Stimulated activated CD4-positive, alpha-beta T cell treated with anti-CD3 and anti-CD28 coated beads, TNF-alpha, amount 100 ng/mL, for 24 hours (primary cell): ENCODE results near the gene DCC.

Source experiments
- DNase-seq, 3 experiments: peaks; one replicate each; pipeline ENCODE4 v3.0.0-alpha.2; 2020; ENCODE audit warnings: low read depth in 3 of 3

Gene DCC

GRCh38 chr18:52813635-52814416 is 473.8 kb downstream of the DCC start:
- no peak for DNase-seq

- DNase-seq: no peak
Measured at GRCh38 chr18:52815651-52816050, 475.7 kb downstream of the DCC start.

GRCh38 chr18:52816121-52816520 is 476.1 kb downstream of the DCC start:
- no peak for DNase-seq

GRCh38 chr18:52822160-52822559 is 482.2 kb downstream of the DCC start:
- no peak for DNase-seq

GRCh38 chr18:52824126-52824525 is 484.1 kb downstream of the DCC start:
- no peak for DNase-seq

- DNase-seq: no peak
Measured at GRCh38 chr18:52826994-52827393, 487.0 kb downstream of the DCC start.

- DNase-seq: no peak
Measured at GRCh38 chr18:52829320-52829719, 489.3 kb downstream of the DCC start.

GRCh38 chr18:52829876-52830405 is 489.9 kb downstream of the DCC start:
- no peak for DNase-seq

- DNase-seq: no peak
Measured at GRCh38 chr18:52844323-52844722, 504.3 kb downstream of the DCC start.

- DNase-seq: no peak
Measured at GRCh38 chr18:52845036-52845435, 505.0 kb downstream of the DCC start.

- no peak for DNase-seq
Measured at GRCh38 chr18:52850031-52850560, 510.1 kb downstream of the DCC start.

GRCh38 chr18:52861558-52861957 is 521.6 kb downstream of the DCC start:
- DNase-seq: no peak

- DNase-seq: no peak
Measured at GRCh38 chr18:52869349-52869923, 529.4 kb downstream of the DCC start.

- DNase-seq: no peak
Measured at GRCh38 chr18:52869942-52870907, 530.2 kb downstream of the DCC start.

GRCh38 chr18:52874774-52875173 is 534.8 kb downstream of the DCC start:
- DNase-seq: no peak

- DNase-seq: no peak
Measured at GRCh38 chr18:52875725-52876124, 535.7 kb downstream of the DCC start.

GRCh38 chr18:52888014-52888413 is 548.0 kb downstream of the DCC start:
- DNase-seq: no peak

- no peak for DNase-seq
Measured at GRCh38 chr18:52894801-52895200, 554.8 kb downstream of the DCC start.

- no peak for DNase-seq
Measured at GRCh38 chr18:52897611-52898484, 557.9 kb downstream of the DCC start.

GRCh38 chr18:52898485-52899058 is 558.6 kb downstream of the DCC start:
- DNase-seq: no peak

GRCh38 chr18:52902188-52902587 is 562.2 kb downstream of the DCC start:
- no peak for DNase-seq
